Uterus (tissue), 4 donors: ENCODE results near the gene P2RY12. TPM values are rescaled to one million over a fixed set of nuclear protein-coding genes. Genes with fewer than 3 reads are reported as not detected.

Source experiments
- DNase-seq, 2 donors: peaks; one replicate each; pipeline ENCODE4 v3.0.0-alpha.2; 2019 to 2020
- H3K27ac ChIP-seq, 2 donors: fragments of 200-600 bp; sonication (generic); 1 replicate in 1 of 2; 2 replicates in 1 of 2; pipeline ENCODE4 v1.5.1; 2016 to 2018
- H3K27me3 ChIP-seq, 2 donors: fragments of 200-600 bp; sonication (generic); one replicate each; pipeline ENCODE4 v1.5.1; 2018 to 2019; ENCODE audit warnings: control low read depth in 1 of 2
- H3K36me3 ChIP-seq, 2 donors: fragments of 200-600 bp; sonication (generic); one replicate each; pipeline ENCODE4 v1.5.1; 2019; ENCODE audit warnings: control low read depth in 1 of 2
- H3K4me1 ChIP-seq, 2 donors: fragments of 200-600 bp; sonication (generic); one replicate each; pipeline ENCODE4 v1.5.1; 2018 to 2019; ENCODE audit warnings: control low read depth in 1 of 2
- H3K4me3 ChIP-seq, 2 donors: fragments of 200-600 bp; sonication (generic); 1 replicate in 1 of 2; 2 replicates in 1 of 2; pipeline ENCODE4 v1.5.1; 2018 to 2019; ENCODE audit warnings: mild to moderate bottlenecking in 1 of 2
- H3K9me3 ChIP-seq, 2 donors: fragments of 200-600 bp; sonication (generic); one replicate each; pipeline ENCODE4 v1.5.1; 2019; ENCODE audit warnings: control low read depth in 1 of 2
- POLR2A ChIP-seq, 2 donors: fragments of 450-650 bp; IDR thresholded peaks; one replicate each; pipeline ENCODE4 v1.6.1; 2016; ENCODE audit warnings: antibody characterized with exemption in 2 of 2, mild to moderate bottlenecking in 1 of 2, moderate library complexity in 1 of 2
- intact Hi-C: fragments of 100-400 bp; cut with DNase I; formaldehyde crosslinking; loops from one replicate; pipeline ENCODE4 v1.15.1; 2023; ENCODE audit warnings: low total_unique reads
- total RNA-seq, 4 donors: library from RNA; depleted of rRNA in 3 of 4; stranded (reverse); fragments of >200 nt in 3 of 4; gene quantifications; one replicate each; pipeline versions ENCODE4 v1.1.0 to v1.2.4, GENCODE V29; 2014 to 2023
- TF ChIP-seq, protein P1 (sequence below), 4 experiments: fragments of 200-600 bp in 2 of 4; fragments of 450-650 bp in 2 of 4; sonication (generic) in 2 of 4; IDR thresholded peaks; one replicate each; pipeline ENCODE4 v1.5.1; 2016 to 2019; ENCODE audit warnings: antibody characterized with exemption in 4 of 4, mild to moderate bottlenecking in 2 of 4, moderate library complexity in 1 of 4
- donor health status: DM: yes; HTN: yes; CAD: no.

The P2RY12 gene
- total RNA-seq, 4 donors from 2014 or later: 0.95 to 6.2 (median 3.1) TPM; not detected in 1

DNA sequence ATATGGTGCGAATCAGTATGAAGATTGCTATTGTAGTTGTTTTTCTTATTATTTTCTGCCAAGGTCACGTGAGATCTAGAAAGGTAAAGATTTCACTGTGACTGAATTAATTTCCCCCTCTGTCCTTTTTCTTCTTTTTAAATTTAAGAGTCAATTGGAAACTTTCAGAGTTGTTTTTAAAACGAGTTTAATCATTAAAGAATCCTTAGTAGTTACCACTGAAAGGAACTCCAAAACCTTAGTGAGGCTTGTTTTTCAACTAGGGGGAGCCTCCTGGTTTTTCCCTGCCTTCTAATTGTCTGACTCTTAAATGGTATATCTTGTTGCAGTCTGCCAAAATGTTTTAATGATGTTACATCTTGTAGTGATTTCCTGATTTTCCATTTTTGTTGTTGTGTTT is 17.6 kb downstream of the P2RY12 start:
- intact Hi-C loops: no loop called here
- Histone ChIP-seq H3K4me1 (no peaks in the 10 kb centered on the region), H3K9me3 (no peaks in the 10 kb centered on the region), H3K36me3 (no peaks in the 10 kb centered on the region), H3K27ac (no peak overlapping the region), H3K27me3 (no peaks in the 10 kb centered on the region), H3K4me3 (no peak overlapping the region)
- no peak for DNase-seq
- TF ChIP-seq, protein P1, sequence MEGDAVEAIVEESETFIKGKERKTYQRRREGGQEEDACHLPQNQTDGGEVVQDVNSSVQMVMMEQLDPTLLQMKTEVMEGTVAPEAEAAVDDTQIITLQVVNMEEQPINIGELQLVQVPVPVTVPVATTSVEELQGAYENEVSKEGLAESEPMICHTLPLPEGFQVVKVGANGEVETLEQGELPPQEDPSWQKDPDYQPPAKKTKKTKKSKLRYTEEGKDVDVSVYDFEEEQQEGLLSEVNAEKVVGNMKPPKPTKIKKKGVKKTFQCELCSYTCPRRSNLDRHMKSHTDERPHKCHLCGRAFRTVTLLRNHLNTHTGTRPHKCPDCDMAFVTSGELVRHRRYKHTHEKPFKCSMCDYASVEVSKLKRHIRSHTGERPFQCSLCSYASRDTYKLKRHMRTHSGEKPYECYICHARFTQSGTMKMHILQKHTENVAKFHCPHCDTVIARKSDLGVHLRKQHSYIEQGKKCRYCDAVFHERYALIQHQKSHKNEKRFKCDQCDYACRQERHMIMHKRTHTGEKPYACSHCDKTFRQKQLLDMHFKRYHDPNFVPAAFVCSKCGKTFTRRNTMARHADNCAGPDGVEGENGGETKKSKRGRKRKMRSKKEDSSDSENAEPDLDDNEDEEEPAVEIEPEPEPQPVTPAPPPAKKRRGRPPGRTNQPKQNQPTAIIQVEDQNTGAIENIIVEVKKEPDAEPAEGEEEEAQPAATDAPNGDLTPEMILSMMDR (IDR thresholded peaks at IDR 0.05): no peak
- TF ChIP-seq POLR2A (IDR thresholded peaks at IDR 0.05): no peak

DNA sequence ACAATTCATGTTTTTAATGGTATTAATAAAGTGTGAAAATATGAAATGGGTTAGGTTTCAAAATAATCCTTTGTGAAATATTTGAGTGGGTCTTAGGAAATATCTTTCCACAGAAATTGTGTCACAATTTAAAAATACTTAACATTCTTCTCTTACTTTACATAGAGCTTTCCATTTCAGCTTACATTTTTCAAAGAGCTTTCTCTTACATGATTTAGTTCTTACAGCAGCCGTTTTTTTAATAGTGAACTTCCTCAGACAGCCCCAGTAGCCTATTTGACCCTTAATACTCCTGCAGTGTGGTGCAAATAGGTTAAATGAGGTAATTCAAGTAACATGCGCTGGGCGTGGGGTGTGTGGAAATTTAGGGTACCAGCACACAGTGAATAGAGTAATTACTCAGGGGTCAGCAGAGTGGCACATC is 21.8 kb downstream of the P2RY12 start:
- Histone ChIP-seq H3K36me3 (no peaks in the 10 kb centered on the region), H3K27me3 (no peaks in the 10 kb centered on the region), H3K27ac (no peak overlapping the region), H3K9me3 (no peaks in the 10 kb centered on the region), H3K4me1 (no peaks in the 10 kb centered on the region), H3K4me3 (no peak overlapping the region)
- DNase-seq: no peak
- intact Hi-C loops: no loop called here
- TF ChIP-seq, protein P1 (IDR thresholded peaks at IDR 0.05): no peak
- no peak for TF ChIP-seq POLR2A (IDR thresholded peaks at IDR 0.05)

DNA sequence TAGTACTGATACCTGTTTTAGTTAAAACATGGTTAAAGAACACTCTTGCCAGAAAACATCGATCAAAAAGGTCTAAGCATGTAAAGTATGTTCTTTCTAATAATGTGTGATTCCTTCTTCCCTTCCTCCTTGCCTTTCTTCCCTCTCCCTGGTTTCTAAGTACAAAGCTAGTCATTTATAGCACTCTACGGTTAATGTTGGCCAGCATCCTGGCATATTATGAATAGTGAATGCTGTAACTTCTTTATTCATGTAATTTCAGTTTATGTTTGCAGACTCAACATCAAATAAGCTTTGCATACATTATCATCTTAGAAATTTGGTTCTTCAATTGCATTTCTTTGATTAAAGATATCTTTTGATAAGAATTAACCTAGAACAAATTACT is 27.1 kb downstream of the P2RY12 start:
- H3K27ac ChIP-seq: no peak overlapping the region
- DNase-seq: no peak
- intact Hi-C loops: no loop called here
- no peaks in the 10 kb centered on the region for H3K4me1 ChIP-seq
- no peaks in the 10 kb centered on the region for H3K9me3 ChIP-seq
- no peaks in the 10 kb centered on the region for H3K27me3 ChIP-seq
- no peak for TF ChIP-seq POLR2A (IDR thresholded peaks at IDR 0.05)
- TF ChIP-seq, protein P1 (IDR thresholded peaks at IDR 0.05): no peak
- no peaks in the 10 kb centered on the region for H3K36me3 ChIP-seq
- H3K4me3 ChIP-seq: no peak overlapping the region

DNA sequence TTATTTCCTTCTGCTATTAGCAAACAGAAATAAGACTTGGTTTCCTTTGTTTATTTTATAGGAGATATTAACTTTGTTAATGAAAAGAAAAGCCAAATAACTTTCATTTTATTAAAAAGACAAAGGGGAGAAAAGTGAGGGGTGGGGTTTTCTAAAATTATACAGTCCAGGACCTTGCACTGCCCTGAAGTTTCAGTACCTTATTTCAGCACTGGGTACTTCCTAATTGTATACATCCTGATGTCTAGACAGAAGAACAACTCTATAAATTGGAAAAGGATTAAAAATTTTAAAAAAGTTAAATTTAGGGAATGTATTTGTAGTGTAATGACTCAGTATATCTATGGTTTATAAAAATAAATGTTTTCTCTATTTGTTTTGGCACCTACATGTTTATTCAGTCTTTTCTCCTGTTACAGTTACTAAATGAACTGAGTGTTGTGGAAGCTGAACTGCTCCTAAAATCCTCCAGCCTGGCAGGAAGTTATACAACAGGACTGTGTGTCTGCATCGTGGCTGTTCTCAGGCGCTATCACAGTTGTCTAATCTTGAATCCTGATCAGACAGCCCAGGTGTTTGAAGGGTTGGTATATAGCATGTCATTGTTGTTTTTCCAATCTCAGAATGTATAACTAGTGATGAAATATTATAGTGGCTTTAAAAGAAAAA is 27.6 kb downstream of the P2RY12 start:
- no peak overlapping the region for H3K4me3 ChIP-seq
- no peak overlapping the region for H3K27ac ChIP-seq
- H3K36me3 ChIP-seq: no peaks in the 10 kb centered on the region
- no peaks in the 10 kb centered on the region for H3K4me1 ChIP-seq
- no peak for TF ChIP-seq POLR2A (IDR thresholded peaks at IDR 0.05)
- TF ChIP-seq, protein P1 (IDR thresholded peaks at IDR 0.05): no peak
- DNase-seq: no peak
- intact Hi-C loops: no loop called here
- no peaks in the 10 kb centered on the region for H3K27me3 ChIP-seq
- no peaks in the 10 kb centered on the region for H3K9me3 ChIP-seq

DNA sequence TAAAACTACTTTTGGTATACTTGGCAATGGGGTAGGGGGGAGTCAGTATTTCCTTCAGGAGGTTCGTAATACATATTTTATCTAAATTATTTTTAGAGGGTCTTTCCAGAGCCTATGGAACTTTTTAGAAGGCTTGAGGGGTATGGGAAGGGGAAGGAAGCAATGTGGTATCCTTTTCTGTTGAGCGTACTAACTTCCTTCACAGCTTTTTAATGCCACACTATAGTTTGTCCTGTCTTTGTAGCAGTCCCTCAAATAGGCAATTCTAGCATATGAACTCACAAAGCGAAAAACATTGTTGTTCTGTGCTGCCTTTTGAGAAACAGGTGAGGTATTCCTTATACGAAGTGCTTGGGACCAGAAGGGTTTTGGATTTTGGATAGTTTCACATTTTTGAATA is 32.9 kb downstream of the P2RY12 start:
- DNase-seq: no peak
- intact Hi-C loops: no loop called here

More for the DNA sequence above, 32.9 kb downstream of the P2RY12 start:
- no peaks in the 10 kb centered on the region for H3K27me3 ChIP-seq
- no peak for TF ChIP-seq POLR2A (IDR thresholded peaks at IDR 0.05)
- TF ChIP-seq, protein P1 (IDR thresholded peaks at IDR 0.05): no peak
- no peaks in the 10 kb centered on the region for H3K4me1 ChIP-seq
- H3K9me3 ChIP-seq: no peaks in the 10 kb centered on the region
- H3K36me3 ChIP-seq: no peaks in the 10 kb centered on the region
- no peak overlapping the region for H3K4me3 ChIP-seq
- H3K27ac ChIP-seq: no peak overlapping the region
